ENCODE data around the gene GPC5.

The GPC5 gene

DNA sequence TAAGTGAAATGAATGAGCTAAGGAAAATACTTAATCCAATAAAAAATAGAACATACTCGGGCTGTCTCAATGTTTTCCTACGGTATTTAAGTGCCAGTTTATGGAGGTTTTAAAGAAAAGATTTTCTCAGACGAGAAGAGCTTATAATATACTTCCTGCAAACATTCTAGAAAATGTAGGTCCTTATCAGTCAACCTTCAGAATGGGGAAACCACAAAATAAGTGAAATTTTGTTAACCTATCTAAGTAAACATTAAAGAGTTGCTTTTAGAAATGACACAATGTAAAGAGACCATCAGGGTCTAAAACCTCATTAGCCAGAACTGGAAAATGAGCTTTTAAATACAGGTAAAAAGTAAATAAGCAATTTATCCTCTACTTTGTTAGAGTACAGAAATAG, 38.8 kb upstream of the GPC5 start:
- no peak for TF ChIP-seq SUZ12 (IDR thresholded peaks at IDR 0.05; ENCODE audit: extremely low read depth, insufficient read depth, insufficient read length)
- no peak for TF ChIP-seq YY1 (IDR thresholded peaks at IDR 0.05; ENCODE audit: insufficient read depth, insufficient read length)
- no peak for TF ChIP-seq ZNF274 (IDR thresholded peaks at IDR 0.05; ENCODE audit: low read depth, low read length)
- Histone ChIP-seq H3K27me3 (ENCODE audit: insufficient read depth, insufficient read length) (no peaks in the 10 kb centered on the region), H3K4me3 (ENCODE audit: insufficient read length, low read depth) (no peak overlapping the region), H3K9ac (ENCODE audit: insufficient read length, low read depth) (no peak overlapping the region), H3K4me1 (ENCODE audit: insufficient read depth, insufficient read length) (no peaks in the 10 kb centered on the region), H3K9me3 (ENCODE audit: insufficient read depth, low read length) (no peaks in the 10 kb centered on the region), H3K36me3 (ENCODE audit: insufficient read depth, insufficient read length, low read length) (peaks cover 33% of the 10 kb centered on the region)
- no peak for DNase-seq (ENCODE audit: low read depth, low spot score)

DNA sequence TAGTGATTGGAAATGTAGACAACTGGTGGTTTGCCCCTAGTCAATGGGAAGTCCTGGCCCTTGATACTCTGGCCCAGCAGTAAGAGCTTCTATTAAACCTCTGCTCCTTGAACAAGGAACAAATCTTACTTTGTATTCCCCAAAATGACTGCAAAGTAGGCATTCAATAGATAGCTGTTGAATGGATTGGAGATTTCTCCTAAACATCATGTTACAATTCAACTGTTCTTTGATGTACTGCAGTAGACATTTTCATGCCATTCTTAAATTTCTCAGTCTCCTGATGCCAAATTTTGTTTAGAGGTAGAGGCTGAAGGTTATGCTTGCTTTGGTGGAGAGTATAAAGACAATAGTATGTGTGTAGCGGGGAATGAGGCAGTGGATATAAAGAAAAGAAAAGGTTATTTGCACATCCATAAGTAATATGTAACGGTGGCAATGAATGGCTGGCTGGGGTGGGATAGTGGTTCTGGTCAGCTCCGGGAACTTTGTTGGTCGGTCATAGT, 38.1 kb upstream of the GPC5 start:
- no peak for TF ChIP-seq YY1 (IDR thresholded peaks at IDR 0.05; ENCODE audit: insufficient read depth, insufficient read length)
- TF ChIP-seq ZNF274 (IDR thresholded peaks at IDR 0.05; ENCODE audit: low read depth, low read length) = no peak
- no peak for TF ChIP-seq SUZ12 (IDR thresholded peaks at IDR 0.05; ENCODE audit: extremely low read depth, insufficient read depth, insufficient read length)
- Histone ChIP-seq H3K4me3 (ENCODE audit: insufficient read length, low read depth) (no peak overlapping the region), H3K4me1 (ENCODE audit: insufficient read depth, insufficient read length) (no peaks in the 10 kb centered on the region), H3K36me3 (ENCODE audit: insufficient read depth, insufficient read length, low read length) (peaks cover 26% of the 10 kb centered on the region), H3K27me3 (ENCODE audit: insufficient read depth, insufficient read length) (no peaks in the 10 kb centered on the region), H3K9me3 (ENCODE audit: insufficient read depth, low read length) (no peaks in the 10 kb centered on the region), H3K9ac (ENCODE audit: insufficient read length, low read depth) (no peak overlapping the region)
- no peak for DNase-seq (ENCODE audit: low read depth, low spot score)

DNA sequence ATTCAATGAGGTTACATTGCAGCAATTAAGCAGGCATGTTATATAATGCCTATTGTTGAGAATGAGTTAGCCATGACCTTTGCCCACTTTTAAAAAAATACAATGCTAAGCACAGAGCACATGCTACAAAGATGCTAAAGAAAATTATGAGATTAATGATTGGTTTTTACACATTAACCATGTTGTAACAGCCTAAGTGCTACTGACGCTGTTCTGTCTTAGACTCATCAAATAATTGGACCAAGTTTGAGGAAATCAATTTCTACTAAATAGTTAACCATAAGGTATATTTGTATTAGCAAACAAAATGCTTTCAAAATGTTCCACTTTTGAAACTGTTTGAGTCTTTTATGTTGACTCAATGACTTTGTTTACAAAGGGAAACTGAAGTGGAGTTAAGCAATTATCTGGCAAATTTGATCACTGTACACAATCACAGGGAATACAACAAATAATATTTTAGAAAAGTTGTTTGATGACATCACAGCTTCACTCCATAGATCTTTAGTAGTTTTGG, 36.6 kb upstream of the GPC5 start:
- H3K4me1 ChIP-seq (ENCODE audit: insufficient read depth, insufficient read length) = no peaks in the 10 kb centered on the region
- TF ChIP-seq SUZ12 (IDR thresholded peaks at IDR 0.05; ENCODE audit: extremely low read depth, insufficient read depth, insufficient read length) (no peak), ZNF274 (IDR thresholded peaks at IDR 0.05; ENCODE audit: low read depth, low read length) (no peak)
- DNase-seq (ENCODE audit: low read depth, low spot score) = no peak
- no peaks in the 10 kb centered on the region for H3K9me3 ChIP-seq (ENCODE audit: insufficient read depth, low read length)
- H3K36me3 ChIP-seq (ENCODE audit: insufficient read depth, insufficient read length, low read length) = peaks cover 13% of the 10 kb centered on the region
- H3K9ac ChIP-seq (ENCODE audit: insufficient read length, low read depth) = no peak overlapping the region
- no peaks in the 10 kb centered on the region for H3K27me3 ChIP-seq (ENCODE audit: insufficient read depth, insufficient read length)
- H3K4me3 ChIP-seq (ENCODE audit: insufficient read length, low read depth) = no peak overlapping the region

DNA sequence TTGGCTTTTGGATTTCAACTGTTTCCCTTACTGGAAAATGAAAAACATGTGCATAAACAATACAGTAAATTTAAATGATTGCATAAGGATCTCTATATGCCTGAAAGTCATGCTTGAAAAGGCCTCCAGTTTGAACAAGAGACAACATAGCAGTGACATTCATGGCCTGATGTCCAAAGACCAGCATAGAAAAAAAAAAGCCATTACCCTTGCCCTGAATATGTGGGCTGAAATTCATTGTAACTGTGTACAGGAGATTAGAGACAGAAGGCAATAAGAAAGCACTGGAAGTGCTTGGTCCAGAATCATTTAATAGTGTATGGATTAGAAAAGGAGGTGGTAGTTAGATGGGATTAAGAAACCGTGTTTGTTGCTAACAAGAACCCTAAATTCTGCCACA, 35.5 kb upstream of the GPC5 start:
- H3K27me3 ChIP-seq (ENCODE audit: insufficient read depth, insufficient read length) = no peaks in the 10 kb centered on the region
- H3K4me3 ChIP-seq (ENCODE audit: insufficient read length, low read depth) = no peak overlapping the region
- H3K9ac ChIP-seq (ENCODE audit: insufficient read length, low read depth) = no peak overlapping the region
- TF ChIP-seq ZNF274 (IDR thresholded peaks at IDR 0.05; ENCODE audit: low read depth, low read length) (no peak), YY1 (IDR thresholded peaks at IDR 0.05; ENCODE audit: insufficient read depth, insufficient read length) (no peak), SUZ12 (IDR thresholded peaks at IDR 0.05; ENCODE audit: extremely low read depth, insufficient read depth, insufficient read length) (no peak)
- no peak for DNase-seq (ENCODE audit: low read depth, low spot score)
- H3K36me3 ChIP-seq (ENCODE audit: insufficient read depth, insufficient read length, low read length) = peaks cover 8% of the 10 kb centered on the region
- no peaks in the 10 kb centered on the region for H3K9me3 ChIP-seq (ENCODE audit: insufficient read depth, low read length)
- H3K4me1 ChIP-seq (ENCODE audit: insufficient read depth, insufficient read length) = no peaks in the 10 kb centered on the region

DNA sequence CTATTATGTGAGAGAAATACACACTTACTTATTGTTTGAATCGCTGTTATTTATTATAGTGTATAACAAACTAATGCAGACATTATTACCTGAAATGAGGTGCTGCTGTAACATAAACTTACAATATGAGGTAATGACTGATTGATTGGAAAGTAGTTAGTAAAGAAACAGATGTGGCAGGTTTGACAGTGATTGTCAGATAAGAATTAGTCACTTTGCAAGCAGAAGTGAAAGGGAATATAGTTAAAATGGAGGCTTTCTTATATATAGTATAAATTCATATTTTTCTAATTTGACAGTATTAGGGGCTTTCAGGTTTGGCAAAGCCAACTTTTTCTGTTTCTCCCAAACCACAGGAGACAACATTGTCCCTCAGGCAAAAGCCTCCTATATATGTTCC, 30.3 kb upstream of the GPC5 start:
- H3K9me3 ChIP-seq (ENCODE audit: insufficient read depth, low read length) = no peaks in the 10 kb centered on the region
- peaks cover 5% of the 10 kb centered on the region for H3K36me3 ChIP-seq (ENCODE audit: insufficient read depth, insufficient read length, low read length)
- no peak for TF ChIP-seq SUZ12 (IDR thresholded peaks at IDR 0.05; ENCODE audit: extremely low read depth, insufficient read depth, insufficient read length)
- TF ChIP-seq ZNF274 (IDR thresholded peaks at IDR 0.05; ENCODE audit: low read depth, low read length) = no peak
- TF ChIP-seq YY1 (IDR thresholded peaks at IDR 0.05; ENCODE audit: insufficient read depth, insufficient read length) = no peak
- H3K9ac ChIP-seq (ENCODE audit: insufficient read length, low read depth) = no peak overlapping the region
- no peaks in the 10 kb centered on the region for H3K4me1 ChIP-seq (ENCODE audit: insufficient read depth, insufficient read length)
- no peaks in the 10 kb centered on the region for H3K27me3 ChIP-seq (ENCODE audit: insufficient read depth, insufficient read length)
- no peak for DNase-seq (ENCODE audit: low read depth, low spot score)
- H3K4me3 ChIP-seq (ENCODE audit: insufficient read length, low read depth) = no peak overlapping the region

DNA sequence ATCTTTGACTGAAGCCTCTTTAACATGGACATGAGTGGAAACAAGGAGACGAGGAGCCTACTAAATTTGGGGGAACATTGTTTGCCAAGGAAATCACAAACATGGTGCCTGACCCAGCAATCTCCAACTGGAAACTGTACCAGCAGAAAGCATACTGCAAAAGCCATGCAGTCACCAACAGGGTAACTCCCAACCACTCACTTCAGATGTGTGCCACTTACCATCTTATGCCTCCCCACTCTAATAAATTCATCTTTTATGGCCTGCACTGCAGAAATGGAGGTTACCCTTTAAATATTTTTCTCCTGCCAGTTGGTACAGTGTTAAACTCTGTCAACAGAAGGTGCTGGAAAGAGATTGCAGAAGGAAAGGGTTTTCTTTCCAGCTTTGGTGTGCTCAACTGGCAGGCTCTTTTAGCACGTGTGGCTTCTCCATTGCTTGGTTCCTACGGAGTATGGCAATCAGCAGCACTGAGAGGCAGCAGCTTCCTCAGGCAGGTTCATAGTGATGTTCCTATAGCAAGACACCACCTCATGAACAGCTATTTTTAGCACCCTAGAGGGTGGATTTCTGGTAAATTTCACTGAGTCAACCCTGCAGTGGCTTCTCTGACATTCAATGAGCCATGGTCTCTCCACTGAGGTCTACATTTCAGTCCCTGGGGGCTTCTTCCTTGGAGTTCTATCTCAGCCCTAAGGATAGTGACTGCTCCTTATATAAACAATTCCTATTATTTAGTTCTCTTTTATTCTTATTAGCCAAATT, 29.6 kb upstream of the GPC5 start:
- Histone ChIP-seq H3K4me1 (ENCODE audit: insufficient read depth, insufficient read length) (no peaks in the 10 kb centered on the region), H3K9me3 (ENCODE audit: insufficient read depth, low read length) (no peaks in the 10 kb centered on the region), H3K9ac (ENCODE audit: insufficient read length, low read depth) (no peak overlapping the region), H3K36me3 (ENCODE audit: insufficient read depth, insufficient read length, low read length) (peaks cover 3% of the 10 kb centered on the region), H3K4me3 (ENCODE audit: insufficient read length, low read depth) (no peak overlapping the region), H3K27me3 (ENCODE audit: insufficient read depth, insufficient read length) (no peaks in the 10 kb centered on the region)
- DNase-seq (ENCODE audit: low read depth, low spot score) = no peak
- TF ChIP-seq ZNF274 (IDR thresholded peaks at IDR 0.05; ENCODE audit: low read depth, low read length) (no peak), SUZ12 (IDR thresholded peaks at IDR 0.05; ENCODE audit: extremely low read depth, insufficient read depth, insufficient read length) (no peak), YY1 (IDR thresholded peaks at IDR 0.05; ENCODE audit: insufficient read depth, insufficient read length) (no peak)

DNA sequence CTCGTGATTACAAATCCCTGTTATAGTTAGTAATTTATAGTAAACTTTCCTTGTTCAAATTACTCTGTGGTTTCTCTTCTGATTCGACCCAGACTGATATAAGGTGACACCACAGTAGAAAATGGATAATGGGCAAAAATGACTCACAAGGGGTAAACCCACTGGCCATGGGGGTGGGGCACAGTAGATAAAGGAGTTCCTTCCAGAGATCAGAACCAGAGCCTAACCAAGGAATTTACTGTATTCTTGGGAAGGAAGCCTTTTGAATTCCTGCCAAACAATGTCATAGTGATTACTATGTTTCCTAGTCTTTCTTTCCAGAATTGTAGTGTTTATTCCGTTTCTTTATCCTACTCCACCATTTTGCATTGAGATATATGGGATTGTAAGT, 29.0 kb upstream of the GPC5 start:
- DNase-seq (ENCODE audit: low read depth, low spot score) = no peak
- no peaks in the 10 kb centered on the region for H3K27me3 ChIP-seq (ENCODE audit: insufficient read depth, insufficient read length)

More for the DNA sequence above, 29.0 kb upstream of the GPC5 start:
- Histone ChIP-seq H3K4me1 (ENCODE audit: insufficient read depth, insufficient read length) (no peaks in the 10 kb centered on the region), H3K4me3 (ENCODE audit: insufficient read length, low read depth) (no peak overlapping the region), H3K9me3 (ENCODE audit: insufficient read depth, low read length) (no peaks in the 10 kb centered on the region), H3K36me3 (ENCODE audit: insufficient read depth, insufficient read length, low read length) (peaks cover 3% of the 10 kb centered on the region), H3K9ac (ENCODE audit: insufficient read length, low read depth) (no peak overlapping the region)
- TF ChIP-seq ZNF274 (IDR thresholded peaks at IDR 0.05; ENCODE audit: low read depth, low read length) (no peak), SUZ12 (IDR thresholded peaks at IDR 0.05; ENCODE audit: extremely low read depth, insufficient read depth, insufficient read length) (no peak), YY1 (IDR thresholded peaks at IDR 0.05; ENCODE audit: insufficient read depth, insufficient read length) (no peak)
